ENCODE data around the gene ICAM5.

Gene ICAM5

DNA sequence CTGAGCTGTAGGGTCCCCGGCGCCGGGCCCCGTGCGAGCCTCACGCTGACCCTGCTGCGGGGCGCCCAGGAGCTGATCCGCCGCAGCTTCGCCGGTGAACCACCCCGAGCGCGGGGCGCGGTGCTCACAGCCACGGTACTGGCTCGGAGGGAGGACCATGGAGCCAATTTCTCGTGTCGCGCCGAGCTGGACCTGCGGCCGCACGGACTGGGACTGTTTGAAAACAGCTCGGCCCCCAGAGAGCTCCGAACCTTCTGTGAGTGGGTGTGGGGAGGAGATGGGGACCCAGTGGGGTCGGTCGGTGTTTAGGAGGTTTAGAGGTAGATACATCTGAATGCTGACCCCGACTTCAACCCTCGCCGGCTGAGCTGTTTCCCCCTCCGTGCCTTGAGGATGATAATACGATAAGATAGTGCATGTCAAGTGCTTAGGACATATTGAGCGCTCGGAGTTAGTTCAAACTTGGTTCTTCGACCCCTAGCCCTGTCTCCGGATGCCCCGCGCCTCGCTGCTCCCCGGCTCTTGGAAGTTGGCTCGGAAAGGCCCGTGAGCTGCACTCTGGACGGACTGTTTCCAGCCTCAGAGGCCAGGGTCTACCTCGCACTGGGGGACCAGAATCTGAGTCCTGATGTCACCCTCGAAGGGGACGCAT lies 1.9 kb downstream of the ICAM5 start:
- DNase-seq (ENCODE audit: low spot score in 2 of 2) (peak; percentile 33 to 61), ATAC-seq (ENCODE audit: low read depth) (no peak)
- Mint-ChIP-seq H3K4me1 (peaks cover 39% of the 10 kb centered on the region), H3K27ac (peak overlapping the region; percentile 85), H3K27me3 (peaks cover 27% of the 10 kb centered on the region), H3K9me3 (no peaks in the 10 kb centered on the region), H3K4me3 (peak overlapping the region; percentile 81), H3K36me3 (no peaks in the 10 kb centered on the region)

DNA sequence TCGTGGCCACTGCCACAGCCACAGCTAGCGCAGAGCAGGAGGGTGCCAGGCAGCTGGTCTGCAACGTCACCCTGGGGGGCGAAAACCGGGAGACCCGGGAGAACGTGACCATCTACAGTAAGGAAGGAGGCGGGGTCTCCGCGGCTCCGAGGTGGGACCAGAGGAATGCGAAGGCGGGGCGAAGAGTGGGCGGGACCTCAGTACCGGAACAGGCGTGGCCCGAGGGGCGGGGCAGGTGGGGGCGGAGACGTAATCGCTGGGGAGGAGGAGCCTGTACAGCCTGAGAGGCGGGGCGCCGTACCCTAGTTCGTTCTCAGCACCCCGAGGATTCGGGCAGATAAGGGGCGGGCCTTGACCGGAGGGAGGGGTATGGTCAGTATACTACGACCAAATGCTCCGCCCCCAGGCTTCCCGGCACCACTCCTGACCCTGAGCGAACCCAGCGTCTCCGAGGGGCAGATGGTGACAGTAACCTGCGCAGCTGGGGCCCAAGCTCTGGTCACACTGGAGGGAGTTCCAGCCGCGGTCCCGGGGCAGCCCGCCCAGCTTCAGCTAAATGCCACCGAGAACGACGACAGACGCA lies 2.5 kb downstream of the ICAM5 start:
- no peaks in the 10 kb centered on the region for H3K9me3 Mint-ChIP-seq
- DNase-seq (ENCODE audit: low spot score in 2 of 2), result peak; percentile 45 to 68
- H3K27me3 Mint-ChIP-seq, result peaks cover 27% of the 10 kb centered on the region
- peaks cover 39% of the 10 kb centered on the region for H3K4me1 Mint-ChIP-seq
- no peaks in the 10 kb centered on the region for H3K36me3 Mint-ChIP-seq
- ATAC-seq (ENCODE audit: low read depth), result peak; percentile 31
- H3K4me3 Mint-ChIP-seq, result peak overlapping the region; percentile 81
- peak overlapping the region; percentile 85 for H3K27ac Mint-ChIP-seq

DNA sequence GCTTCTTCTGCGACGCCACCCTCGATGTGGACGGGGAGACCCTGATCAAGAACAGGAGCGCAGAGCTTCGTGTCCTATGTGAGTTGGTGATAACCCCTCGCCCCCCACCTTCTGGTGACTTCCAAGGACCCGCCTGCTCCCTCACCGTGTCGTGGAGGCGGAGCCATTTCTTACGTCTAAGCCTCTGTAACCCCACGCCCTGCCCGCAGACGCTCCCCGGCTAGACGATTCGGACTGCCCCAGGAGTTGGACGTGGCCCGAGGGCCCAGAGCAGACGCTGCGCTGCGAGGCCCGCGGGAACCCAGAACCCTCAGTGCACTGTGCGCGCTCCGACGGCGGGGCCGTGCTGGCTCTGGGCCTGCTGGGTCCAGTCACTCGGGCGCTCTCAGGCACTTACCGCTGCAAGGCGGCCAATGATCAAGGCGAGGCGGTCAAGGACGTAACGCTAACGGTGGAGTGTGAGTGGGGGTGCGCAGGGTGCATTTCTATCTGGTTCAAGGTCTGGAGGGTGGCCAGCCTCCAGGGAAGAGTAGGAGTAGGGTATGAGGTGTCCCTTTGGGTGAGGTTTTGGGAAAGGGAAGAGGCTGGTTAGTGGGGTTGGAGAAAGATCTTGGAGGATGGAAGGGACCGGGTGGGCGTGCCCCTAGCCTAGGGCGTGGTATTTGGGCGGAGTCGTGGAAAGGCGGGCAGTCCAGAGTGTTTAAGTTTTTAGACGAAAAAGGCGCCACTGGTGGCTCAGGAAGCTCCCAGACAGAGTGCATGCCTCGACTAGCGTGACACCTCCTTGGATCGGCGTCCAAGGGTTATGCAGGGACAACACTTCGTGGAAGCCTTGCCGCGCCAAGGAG lies 3.3 kb downstream of the ICAM5 start:
- ATAC-seq (ENCODE audit: low read depth) (no peak), DNase-seq (ENCODE audit: low spot score in 2 of 2) (no peak)
- Mint-ChIP-seq H3K9me3 (no peaks in the 10 kb centered on the region), H3K36me3 (no peaks in the 10 kb centered on the region), H3K4me3 (peak overlapping the region; percentile 33), H3K4me1 (peaks cover 35% of the 10 kb centered on the region), H3K27me3 (peaks cover 24% of the 10 kb centered on the region), H3K27ac (peak overlapping the region; percentile 68)

DNA sequence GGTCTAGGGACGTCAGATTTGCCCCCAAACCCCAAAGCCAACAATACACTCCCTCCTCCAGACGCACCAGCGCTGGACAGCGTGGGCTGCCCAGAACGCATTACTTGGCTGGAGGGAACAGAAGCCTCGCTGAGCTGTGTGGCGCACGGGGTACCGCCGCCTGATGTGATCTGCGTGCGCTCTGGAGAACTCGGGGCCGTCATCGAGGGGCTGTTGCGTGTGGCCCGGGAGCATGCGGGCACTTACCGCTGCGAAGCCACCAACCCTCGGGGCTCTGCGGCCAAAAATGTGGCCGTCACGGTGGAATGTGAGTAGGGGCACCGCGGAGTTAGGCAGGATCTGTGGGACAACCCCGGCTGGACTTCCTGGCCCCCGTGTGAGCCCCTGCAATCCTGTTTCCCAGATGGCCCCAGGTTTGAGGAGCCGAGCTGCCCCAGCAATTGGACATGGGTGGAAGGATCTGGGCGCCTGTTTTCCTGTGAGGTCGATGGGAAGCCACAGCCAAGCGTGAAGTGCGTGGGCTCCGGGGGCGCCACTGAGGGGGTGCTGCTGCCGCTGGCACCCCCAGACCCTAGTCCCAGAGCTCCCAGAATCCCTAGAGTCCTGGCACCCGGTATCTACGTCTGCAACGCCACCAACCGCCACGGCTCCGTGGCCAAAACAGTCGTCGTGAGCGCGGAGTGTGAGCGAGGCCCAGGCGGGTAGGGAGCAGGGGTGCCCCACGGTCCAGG lies 4.0 kb downstream of the ICAM5 start:
- peaks cover 31% of the 10 kb centered on the region for H3K4me1 Mint-ChIP-seq
- peaks cover 22% of the 10 kb centered on the region for H3K27me3 Mint-ChIP-seq
- H3K27ac Mint-ChIP-seq, result peak overlapping the region; percentile 68
- ATAC-seq (ENCODE audit: low read depth) (no peak), DNase-seq (ENCODE audit: low spot score in 2 of 2) (no peak)
- H3K4me3 Mint-ChIP-seq, result no peak overlapping the region
- no peaks in the 10 kb centered on the region for H3K36me3 Mint-ChIP-seq
- H3K9me3 Mint-ChIP-seq, result no peaks in the 10 kb centered on the region

DNA sequence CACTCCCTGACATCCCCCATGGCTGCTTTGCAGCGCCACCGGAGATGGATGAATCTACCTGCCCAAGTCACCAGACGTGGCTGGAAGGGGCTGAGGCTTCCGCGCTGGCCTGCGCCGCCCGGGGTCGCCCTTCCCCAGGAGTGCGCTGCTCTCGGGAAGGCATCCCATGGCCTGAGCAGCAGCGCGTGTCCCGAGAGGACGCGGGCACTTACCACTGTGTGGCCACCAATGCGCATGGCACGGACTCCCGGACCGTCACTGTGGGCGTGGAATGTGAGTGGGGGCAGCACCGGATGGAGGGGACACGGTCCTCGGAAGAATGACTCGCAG lies 4.6 kb downstream of the ICAM5 start:
- H3K9me3 Mint-ChIP-seq, result no peaks in the 10 kb centered on the region
- H3K4me3 Mint-ChIP-seq, result peak overlapping the region; percentile 47
- H3K4me1 Mint-ChIP-seq, result peaks cover 28% of the 10 kb centered on the region
- no peaks in the 10 kb centered on the region for H3K36me3 Mint-ChIP-seq
- peaks cover 21% of the 10 kb centered on the region for H3K27me3 Mint-ChIP-seq
- no peak overlapping the region for H3K27ac Mint-ChIP-seq
- no peak for ATAC-seq (ENCODE audit: low read depth)
- no peak for DNase-seq (ENCODE audit: low spot score in 2 of 2)

DNA sequence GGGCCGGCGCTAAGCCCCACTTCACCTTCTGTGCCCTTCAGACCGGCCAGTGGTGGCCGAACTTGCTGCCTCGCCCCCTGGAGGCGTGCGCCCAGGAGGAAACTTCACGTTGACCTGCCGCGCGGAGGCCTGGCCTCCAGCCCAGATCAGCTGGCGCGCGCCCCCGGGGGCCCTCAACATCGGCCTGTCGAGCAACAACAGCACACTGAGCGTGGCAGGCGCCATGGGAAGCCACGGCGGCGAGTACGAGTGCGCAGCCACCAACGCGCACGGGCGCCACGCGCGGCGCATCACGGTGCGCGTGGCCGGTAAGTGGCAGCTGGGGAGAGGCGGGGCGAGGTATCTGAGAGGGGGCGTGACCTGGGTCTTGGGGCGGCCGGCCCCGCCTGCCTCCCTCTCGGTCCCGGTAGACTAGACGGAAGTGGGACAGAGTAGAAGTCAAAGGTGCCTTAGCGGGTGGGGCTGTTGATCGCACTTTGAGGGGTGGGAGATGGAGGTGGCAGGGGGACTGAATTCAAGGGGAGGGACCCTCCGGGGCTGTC lies 5.6 kb downstream of the ICAM5 start:
- Mint-ChIP-seq H3K4me1 (peaks cover 23% of the 10 kb centered on the region), H3K9me3 (no peaks in the 10 kb centered on the region)
- DNase-seq (ENCODE audit: low spot score in 2 of 2), result peak; percentile 65 to 72

DNA sequence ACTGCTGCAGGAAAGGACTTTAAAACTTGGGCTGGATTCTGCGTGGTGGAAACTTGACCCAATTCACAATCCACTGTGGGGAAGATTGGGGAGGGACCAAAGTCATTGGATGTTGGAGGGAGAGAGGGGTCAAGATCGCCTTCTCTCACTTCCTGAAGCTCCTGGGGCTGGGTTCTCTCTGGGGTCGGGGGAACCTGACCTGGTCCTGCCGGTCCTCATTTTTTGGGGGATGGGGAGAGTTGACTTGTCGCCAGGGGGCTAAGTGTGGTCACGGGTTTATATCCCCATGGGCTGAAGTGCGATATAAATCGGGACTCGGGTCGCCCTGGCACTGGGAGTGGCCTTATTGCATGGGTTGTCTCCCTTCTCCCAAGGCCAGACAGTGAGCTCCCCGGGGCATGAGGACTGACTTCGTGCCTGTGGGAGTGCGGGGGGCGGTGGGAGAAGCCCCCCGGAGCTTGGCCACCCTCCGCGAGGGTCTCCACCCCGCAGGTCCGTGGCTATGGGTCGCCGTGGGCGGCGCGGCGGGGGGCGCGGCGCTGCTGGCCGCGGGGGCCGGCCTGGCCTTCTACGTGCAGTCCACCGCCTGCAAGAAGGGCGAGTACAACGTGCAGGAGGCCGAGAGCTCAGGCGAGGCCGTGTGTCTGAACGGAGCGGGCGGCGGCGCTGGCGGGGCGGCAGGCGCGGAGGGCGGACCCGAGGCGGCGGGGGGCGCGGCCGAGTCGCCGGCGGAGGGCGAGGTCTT lies 6.3 kb downstream of the ICAM5 start:
- Mint-ChIP-seq H3K36me3 (no peaks in the 10 kb centered on the region), H3K9me3 (no peaks in the 10 kb centered on the region), H3K27ac (peak overlapping the region; percentile 80), H3K27me3 (peaks cover 15% of the 10 kb centered on the region), H3K4me3 (peak overlapping the region; percentile 80), H3K4me1 (peaks cover 18% of the 10 kb centered on the region)
- no peak for DNase-seq (ENCODE audit: low spot score in 2 of 2)
- no peak for ATAC-seq (ENCODE audit: low read depth)

More for the DNA sequence above, 5.6 kb downstream of the ICAM5 start:
- peak overlapping the region; percentile 80 for H3K4me3 Mint-ChIP-seq
- peaks cover 19% of the 10 kb centered on the region for H3K27me3 Mint-ChIP-seq
- peak; percentile 75 for ATAC-seq (ENCODE audit: low read depth)
- no peaks in the 10 kb centered on the region for H3K36me3 Mint-ChIP-seq
- peak overlapping the region; percentile 80 for H3K27ac Mint-ChIP-seq

DNA sequence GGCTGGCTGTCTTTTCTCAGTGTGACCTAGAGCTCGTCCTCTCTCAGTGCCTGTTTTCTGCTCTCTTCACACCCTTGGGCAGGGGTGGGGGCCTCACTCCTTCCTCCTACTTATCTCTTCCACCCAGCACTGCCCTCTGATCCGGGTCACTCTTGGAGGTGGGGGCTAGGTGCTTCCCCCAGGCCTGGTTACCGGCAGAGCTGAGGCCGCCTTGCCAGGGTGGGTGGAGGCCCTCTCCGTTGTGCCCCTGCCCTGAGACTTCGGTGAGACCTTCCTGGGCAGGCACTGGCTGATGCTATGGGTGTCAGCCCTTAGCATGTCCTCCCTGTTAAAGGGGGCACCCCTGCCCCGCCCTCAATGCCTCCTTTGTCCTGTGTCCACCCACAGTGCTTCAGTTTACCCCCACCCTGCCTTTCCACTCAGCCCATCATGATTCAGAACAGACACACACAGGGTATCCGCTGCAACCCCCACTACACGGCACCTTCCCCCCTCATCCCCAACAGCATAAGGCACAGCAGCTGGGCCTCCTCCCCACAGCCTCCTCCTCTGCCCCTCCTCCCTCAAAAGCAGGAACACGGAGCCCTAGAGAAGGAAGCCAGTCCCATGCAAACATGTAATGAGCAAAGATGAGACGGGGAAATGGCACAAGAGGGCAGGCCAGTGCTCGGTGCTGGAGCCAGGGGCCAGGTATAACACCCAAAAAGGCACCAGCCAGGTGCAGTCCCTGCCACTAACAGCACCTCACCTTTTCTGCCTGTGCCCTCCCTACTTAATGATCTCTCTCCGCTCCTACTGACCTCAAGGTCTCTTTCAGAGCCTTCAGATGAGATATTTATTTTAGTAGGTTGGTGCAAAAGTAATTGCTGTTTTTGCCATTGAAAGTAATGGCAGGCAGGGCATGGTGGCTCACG lies 10.1 kb downstream of the ICAM5 start:
- Mint-ChIP-seq H3K9me3 (no peaks in the 10 kb centered on the region), H3K27me3 (peaks cover 4% of the 10 kb centered on the region), H3K4me3 (no peak overlapping the region), H3K36me3 (no peaks in the 10 kb centered on the region), H3K27ac (no peak overlapping the region), H3K4me1 (peaks cover 5% of the 10 kb centered on the region)
- DNase-seq (ENCODE audit: low spot score in 2 of 2), result no peak
- no peak for ATAC-seq (ENCODE audit: low read depth)

DNA sequence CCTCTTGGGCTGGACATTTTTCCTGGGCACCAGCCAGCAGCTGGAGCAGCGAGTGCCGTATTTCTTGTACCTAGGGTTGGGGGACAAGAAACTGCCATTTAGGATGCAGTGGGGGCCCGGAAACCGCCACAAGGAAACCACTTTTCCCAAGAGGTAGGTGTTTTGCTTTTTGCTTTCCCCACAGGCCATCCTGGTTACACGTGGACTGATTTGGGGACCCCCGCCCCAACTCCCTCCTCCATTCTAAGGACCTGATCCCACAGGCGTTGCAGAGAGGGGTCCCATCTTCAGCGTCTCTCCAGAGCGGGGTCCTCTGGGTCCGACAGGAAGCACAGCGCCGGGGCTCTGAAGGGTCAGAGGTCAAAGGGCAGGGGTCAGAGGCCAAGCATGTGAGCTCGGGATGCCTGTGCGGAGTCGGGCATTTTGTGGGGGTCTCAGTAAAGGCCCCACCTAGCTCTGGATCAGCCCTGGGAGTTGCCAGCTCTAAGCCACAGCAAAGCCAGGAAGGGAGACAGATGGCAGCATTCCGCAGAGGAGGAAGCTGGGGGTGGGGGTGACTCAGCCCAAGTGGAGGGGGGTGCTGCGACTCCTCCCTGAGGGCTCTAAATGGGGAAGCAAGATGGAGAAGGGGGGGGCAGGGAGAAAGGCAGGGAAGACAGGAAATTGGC lies 15.5 kb downstream of the ICAM5 start:
- Mint-ChIP-seq H3K27ac (no peak overlapping the region), H3K9me3 (no peaks in the 10 kb centered on the region), H3K36me3 (peaks cover 6% of the 10 kb centered on the region), H3K4me3 (no peak overlapping the region), H3K27me3 (no peaks in the 10 kb centered on the region), H3K4me1 (no peaks in the 10 kb centered on the region)
- ATAC-seq (ENCODE audit: low read depth) (no peak), DNase-seq (ENCODE audit: low spot score in 2 of 2) (no peak)

DNA sequence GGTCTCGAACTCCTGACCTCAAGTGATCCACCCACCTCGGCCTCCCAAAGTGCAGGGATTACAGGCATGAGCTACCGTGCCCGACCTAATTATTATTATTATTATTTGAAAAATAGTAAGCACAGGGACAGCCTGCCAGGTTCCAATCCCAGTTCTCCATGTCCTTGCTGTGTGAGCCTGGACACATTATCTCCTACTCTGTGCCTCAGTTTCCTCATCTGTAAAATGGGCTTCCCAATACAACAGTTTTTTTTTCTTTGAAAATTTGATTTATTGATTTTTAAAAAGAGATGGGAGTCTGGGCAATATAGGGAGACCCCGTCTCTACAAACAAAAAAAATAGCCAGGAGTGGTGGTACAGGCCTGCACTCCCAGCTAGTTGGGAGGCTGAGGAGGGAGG lies 16.6 kb downstream of the ICAM5 start:
- Mint-ChIP-seq H3K27ac (no peak overlapping the region), H3K27me3 (no peaks in the 10 kb centered on the region), H3K9me3 (no peaks in the 10 kb centered on the region), H3K4me1 (no peaks in the 10 kb centered on the region), H3K36me3 (peaks cover 8% of the 10 kb centered on the region), H3K4me3 (no peak overlapping the region)
- ATAC-seq (ENCODE audit: low read depth) (no peak), DNase-seq (ENCODE audit: low spot score in 2 of 2) (no peak)

DNA sequence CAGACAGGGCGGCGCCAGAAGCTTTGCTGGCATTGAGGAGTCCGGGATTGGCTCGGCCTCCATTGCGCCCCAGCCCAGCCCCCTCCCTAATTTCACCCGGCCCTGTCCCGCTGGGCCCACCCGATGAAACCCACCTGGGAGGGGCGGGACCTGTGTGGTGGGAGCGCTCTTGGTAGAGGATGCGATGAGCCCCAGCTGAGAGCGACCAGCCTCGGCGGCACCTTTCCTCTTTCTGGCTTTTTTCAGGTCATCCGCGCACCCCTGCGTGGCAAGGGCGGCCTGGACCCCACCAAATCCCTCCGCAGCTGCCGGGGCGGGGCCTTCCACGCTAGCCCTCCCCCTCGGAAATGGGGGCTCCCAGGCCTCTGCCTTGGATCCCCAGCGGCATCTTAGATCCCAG lies 19.7 kb downstream of the ICAM5 start, which contains the start of gene ZGLP1:
Gene ZGLP1, minus strand, starts transcription at position 393 of the 400 bp plus-strand sequence.
- Mint-ChIP-seq H3K4me1 (peaks cover 3% of the 10 kb centered on the region), H3K36me3 (peaks cover 14% of the 10 kb centered on the region), H3K27me3 (no peaks in the 10 kb centered on the region), H3K4me3 (no peak within 1 kb of the TSS), H3K9me3 (no peaks in the 10 kb centered on the region), H3K27ac (no peak within 1 kb of the TSS)
- ATAC-seq (ENCODE audit: low read depth) (no peak), DNase-seq (ENCODE audit: low spot score in 2 of 2) (no peak)

Data from memory B cell (primary cell).